Tongue (tissue), 2 donors: ENCODE measurements around the gene FOXD2. TPM values are rescaled to one million over a fixed set of nuclear protein-coding genes. Genes with fewer than 3 reads are reported as not detected.

Source experiments
- DNase-seq: peaks from one replicate; pipeline ENCODE4 v3.0.0-alpha.2; 2015
- total RNA-seq: library from RNA; depleted of rRNA; stranded (reverse); fragments of >200 nt; gene quantifications from one replicate; pipeline ENCODE4 v1.2.3, GENCODE V29; 2014

FOXD2 gene
- total RNA-seq, result 1.8 TPM

- DNase-seq, result peak; percentile 88
These were observed at the start of gene FOXD2 for GRCh38 chr1:47437447-47438164. TSS of gene FOXD2 (plus strand) at chr1:47438044. CDS start at chr1:47438136, 92 bp downstream.

- DNase-seq, result peak; percentile 79
These were observed 49.0 kb upstream of the FOXD2 start for GRCh38 chr1:47388891-47389238.

- no peak for DNase-seq
These were observed 48.1 kb upstream of the FOXD2 start for GRCh38 chr1:47389731-47390130.

- no peak for DNase-seq
These were observed 47.0 kb upstream of the FOXD2 start for GRCh38 chr1:47390843-47391242.

GRCh38 chr1:47393141-47393540, 44.7 kb upstream of the FOXD2 start:
- peak; percentile 28 for DNase-seq

- DNase-seq, result no peak
These were observed 42.4 kb upstream of the FOXD2 start for GRCh38 chr1:47395433-47395832.

GRCh38 chr1:47396671-47397196, 41.1 kb upstream of the FOXD2 start:
- no peak for DNase-seq

- no peak for DNase-seq
These were observed 38.6 kb upstream of the FOXD2 start for GRCh38 chr1:47399138-47399845.

- no peak for DNase-seq
These were observed 38.0 kb upstream of the FOXD2 start for GRCh38 chr1:47399846-47400155.

- no peak for DNase-seq
These were observed 36.1 kb upstream of the FOXD2 start for GRCh38 chr1:47401761-47402160.

- no peak for DNase-seq
These were observed 35.3 kb upstream of the FOXD2 start for GRCh38 chr1:47402591-47402990.

- DNase-seq, result no peak
These were observed 34.4 kb upstream of the FOXD2 start for GRCh38 chr1:47403321-47403910.

GRCh38 chr1:47405697-47406096, 32.1 kb upstream of the FOXD2 start:
- DNase-seq, result no peak

GRCh38 chr1:47406966-47407365, 30.9 kb upstream of the FOXD2 start:
- DNase-seq, result no peak

GRCh38 chr1:47407481-47407880, 30.4 kb upstream of the FOXD2 start:
- no peak for DNase-seq

GRCh38 chr1:47409311-47410067, 28.4 kb upstream of the FOXD2 start:
- peak; percentile 32 for DNase-seq

- DNase-seq, result no peak
These were observed 27.8 kb upstream of the FOXD2 start for GRCh38 chr1:47410068-47410455.

- DNase-seq, result no peak
These were observed 26.4 kb upstream of the FOXD2 start for GRCh38 chr1:47411436-47411835.

GRCh38 chr1:47412437-47412836, 25.4 kb upstream of the FOXD2 start:
- DNase-seq, result no peak

- DNase-seq, result no peak
These were observed 22.0 kb upstream of the FOXD2 start, which contains the start of gene FOXE3 for GRCh38 chr1:47415728-47416318. TSS of gene FOXE3 (plus strand) at chr1:47416285. CDS start at chr1:47416316, 31 bp downstream.

- DNase-seq, result no peak
These were observed 21.3 kb upstream of the FOXD2 start for GRCh38 chr1:47416319-47417169.
